Vagina (tissue), 2 donors: ENCODE measurements around the gene VAMP4. TPM values are rescaled to one million over a fixed set of nuclear protein-coding genes. Genes with fewer than 3 reads are reported as not detected.
A peak's percentile ranks its signal among the peaks of the same experiment; 100 is the strongest.

Source experiments
- DNase-seq, 2 donors: peaks; one replicate each; pipeline ENCODE4 v3.0.0-alpha.2; 2017; ENCODE audit errors: extremely low spot score in 2 of 2
- H3K27ac ChIP-seq: fragments of 200-600 bp; sonication (generic); one replicate; pipeline ENCODE4 v1.5.1; 2019
- H3K27me3 ChIP-seq: fragments of 200-600 bp; sonication (generic); one replicate; pipeline ENCODE4 v1.5.1; 2019
- H3K36me3 ChIP-seq, 2 donors: fragments of 200-600 bp; sonication (generic); one replicate each; pipeline ENCODE4 v1.5.1; 2017 to 2019
- H3K4me1 ChIP-seq: fragments of 200-600 bp; sonication (generic); one replicate; pipeline ENCODE4 v1.5.1; 2019
- H3K4me3 ChIP-seq, 2 donors: fragments of 200-600 bp; sonication (generic); 1 replicate in 1 of 2; 2 replicates in 1 of 2; pipeline ENCODE4 v1.5.1; 2016 to 2019
- H3K9me3 ChIP-seq: fragments of 200-600 bp; sonication (generic); one replicate; pipeline ENCODE4 v1.5.1; 2019
- POLR2A ChIP-seq, 2 donors: fragments of 450-650 bp; IDR thresholded peaks; one replicate each; pipeline ENCODE4 v1.6.1; 2017; ENCODE audit warnings: antibody characterized with exemption in 2 of 2, mild to moderate bottlenecking in 2 of 2, moderate library complexity in 2 of 2
- POLR2AphosphoS5 ChIP-seq, 2 donors: sonication (generic); formaldehyde crosslinking; IDR thresholded peaks; one replicate each; pipeline ENCODE4 v1.9.0; 2017; ENCODE audit warnings: antibody characterized with exemption in 2 of 2, mild to moderate bottlenecking in 2 of 2, low read depth in 1 of 2; ENCODE audit not compliant: insufficient read depth in 1 of 2
- intact Hi-C: fragments of 100-400 bp; cut with DNase I; formaldehyde crosslinking; loops from one replicate; pipeline ENCODE4 v1.15.1; 2023
- total RNA-seq: library from RNA; depleted of rRNA; stranded (reverse); fragments of >200 nt; gene quantifications from one replicate; pipeline ENCODE4 v1.2.3, GENCODE V29; 2016
- TF ChIP-seq, protein P1 (sequence below), 3 experiments: fragments of 450-650 bp in 2 of 3; fragments of 200-600 bp in 1 of 3; sonication (generic) in 1 of 3; IDR thresholded peaks; one replicate each; pipeline ENCODE4 v1.5.1; 2017 to 2019; ENCODE audit warnings: antibody characterized with exemption in 3 of 3, mild to moderate bottlenecking in 2 of 3, moderate library complexity in 2 of 3

The VAMP4 gene
- total RNA-seq, 1 donor from 2014 or later = 8.1 TPM

DNA sequence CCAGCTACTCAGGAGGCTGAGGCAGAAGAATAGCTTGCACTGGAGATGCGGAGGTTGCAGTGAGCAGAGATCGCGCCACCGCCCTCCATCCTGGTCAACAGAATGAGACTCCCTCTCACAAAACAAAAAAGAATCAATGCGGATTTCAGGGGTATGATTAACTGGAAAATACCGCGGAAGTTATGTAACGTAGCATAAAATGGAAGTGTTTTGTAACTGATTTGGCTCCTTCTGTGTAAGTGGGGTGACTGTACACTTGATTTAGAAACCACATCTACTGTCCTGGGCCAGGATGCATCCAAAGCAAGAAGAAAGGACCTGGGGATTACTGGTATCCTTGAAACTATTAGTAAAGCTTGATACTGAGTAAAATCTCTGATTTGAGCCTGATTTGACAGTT lies 3.1 kb upstream of the VAMP4 start:
- Histone ChIP-seq H3K4me1 (peaks cover 19% of the 10 kb centered on the region), H3K27ac (no peak overlapping the region), H3K4me3 (no peak overlapping the region), H3K27me3 (no peaks in the 10 kb centered on the region), H3K9me3 (no peaks in the 10 kb centered on the region), H3K36me3 (no peaks in the 10 kb centered on the region)
- DNase-seq = no peak
- intact Hi-C loops = no loop called here
- TF ChIP-seq POLR2A (IDR thresholded peaks at IDR 0.05) (no peak), POLR2AphosphoS5 (IDR thresholded peaks at IDR 0.05; ENCODE audit: insufficient read depth in 1 of 2, low read depth in 1 of 2) (no peak)
- TF ChIP-seq, protein P1, sequence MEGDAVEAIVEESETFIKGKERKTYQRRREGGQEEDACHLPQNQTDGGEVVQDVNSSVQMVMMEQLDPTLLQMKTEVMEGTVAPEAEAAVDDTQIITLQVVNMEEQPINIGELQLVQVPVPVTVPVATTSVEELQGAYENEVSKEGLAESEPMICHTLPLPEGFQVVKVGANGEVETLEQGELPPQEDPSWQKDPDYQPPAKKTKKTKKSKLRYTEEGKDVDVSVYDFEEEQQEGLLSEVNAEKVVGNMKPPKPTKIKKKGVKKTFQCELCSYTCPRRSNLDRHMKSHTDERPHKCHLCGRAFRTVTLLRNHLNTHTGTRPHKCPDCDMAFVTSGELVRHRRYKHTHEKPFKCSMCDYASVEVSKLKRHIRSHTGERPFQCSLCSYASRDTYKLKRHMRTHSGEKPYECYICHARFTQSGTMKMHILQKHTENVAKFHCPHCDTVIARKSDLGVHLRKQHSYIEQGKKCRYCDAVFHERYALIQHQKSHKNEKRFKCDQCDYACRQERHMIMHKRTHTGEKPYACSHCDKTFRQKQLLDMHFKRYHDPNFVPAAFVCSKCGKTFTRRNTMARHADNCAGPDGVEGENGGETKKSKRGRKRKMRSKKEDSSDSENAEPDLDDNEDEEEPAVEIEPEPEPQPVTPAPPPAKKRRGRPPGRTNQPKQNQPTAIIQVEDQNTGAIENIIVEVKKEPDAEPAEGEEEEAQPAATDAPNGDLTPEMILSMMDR (IDR thresholded peaks at IDR 0.05) = no peak

DNA sequence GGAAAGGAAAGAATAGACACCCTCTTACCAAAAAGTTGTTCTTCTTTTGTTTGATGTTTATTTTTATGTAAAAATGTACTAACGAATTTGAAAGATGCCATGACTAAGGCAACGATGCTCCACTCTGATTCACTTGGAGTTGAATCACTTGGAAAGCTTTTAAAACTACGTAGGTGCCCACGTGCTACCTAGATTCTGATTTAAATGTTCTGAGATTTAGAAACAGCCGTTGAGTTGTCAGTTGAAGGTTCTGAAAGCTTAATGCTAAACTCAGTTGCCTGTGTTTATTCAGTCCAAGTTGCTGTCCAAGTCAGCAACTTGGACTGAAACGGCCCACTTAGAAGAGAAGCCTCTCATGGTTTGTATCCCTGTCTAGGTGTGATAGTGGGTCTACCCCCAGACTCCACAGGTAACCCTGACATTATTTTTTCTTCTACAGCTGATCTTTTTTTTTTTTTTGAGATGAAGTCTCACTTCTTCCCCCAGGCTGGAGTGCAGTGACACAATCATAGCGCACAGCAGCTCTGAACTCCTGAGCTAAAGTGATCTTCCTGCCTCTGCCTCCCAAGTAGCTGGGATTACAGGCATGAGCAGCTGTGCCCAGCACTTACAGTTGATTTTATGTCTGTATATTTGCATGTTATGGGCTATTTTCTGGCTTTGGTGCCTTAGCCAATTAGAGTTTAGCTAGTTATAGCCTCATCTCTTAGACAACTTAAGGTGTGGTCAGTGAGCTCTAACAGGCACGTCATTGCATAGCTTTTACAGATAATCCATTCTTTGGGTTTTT lies 1.4 kb upstream of the VAMP4 start:
- peaks cover 24% of the 10 kb centered on the region for H3K4me1 ChIP-seq
- intact Hi-C loops = loop anchor here (2.0 kb wide), 1 partner anchor 38 kb away; the partner anchor contains the start of gene METTL13
- peak overlapping the region; percentile 97 for H3K27ac ChIP-seq
- H3K9me3 ChIP-seq = no peaks in the 10 kb centered on the region
- no peaks in the 10 kb centered on the region for H3K27me3 ChIP-seq
- DNase-seq = no peak
- H3K36me3 ChIP-seq = peaks cover 0 to under 1% of the 10 kb centered on the region in 2 donors
- no peak for TF ChIP-seq POLR2AphosphoS5 (IDR thresholded peaks at IDR 0.05; ENCODE audit: insufficient read depth in 1 of 2, low read depth in 1 of 2)
- peak in 1 of 2 donors; percentile 54 for TF ChIP-seq POLR2A (IDR thresholded peaks at IDR 0.05)
- H3K4me3 ChIP-seq = peak overlapping the region; percentile 71 to 98

DNA sequence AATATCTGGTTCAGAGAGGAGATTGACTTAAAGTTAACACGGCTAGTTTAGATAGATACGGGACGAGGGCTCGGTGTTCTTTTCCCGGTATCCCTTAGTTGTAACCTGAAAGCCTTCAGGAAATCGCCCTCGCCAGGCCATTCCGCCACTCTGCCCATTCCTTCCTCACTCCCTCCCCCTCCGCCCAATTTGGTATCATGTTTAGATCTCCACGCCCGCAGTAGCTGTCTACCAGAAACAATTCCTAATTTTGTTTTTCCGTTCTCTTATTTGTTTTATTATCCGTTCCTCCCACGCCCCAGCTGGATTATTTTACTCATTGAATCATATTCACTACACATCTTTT lies 685 bp upstream of the VAMP4 start:
- TF ChIP-seq, protein P1 (IDR thresholded peaks at IDR 0.05) = no peak
- TF ChIP-seq POLR2A (IDR thresholded peaks at IDR 0.05) (no peak), POLR2AphosphoS5 (IDR thresholded peaks at IDR 0.05; ENCODE audit: insufficient read depth in 1 of 2, low read depth in 1 of 2) (no peak)
- Histone ChIP-seq H3K4me1 (peaks cover 24% of the 10 kb centered on the region), H3K36me3 (peaks cover 0 to 6% of the 10 kb centered on the region in 2 donors), H3K9me3 (no peaks in the 10 kb centered on the region), H3K4me3 (peak overlapping the region; percentile 71 to 98), H3K27me3 (no peaks in the 10 kb centered on the region), H3K27ac (peak overlapping the region; percentile 97)
- intact Hi-C loops = loop anchor here (2.0 kb wide), 1 partner anchor 38 kb away; the partner anchor contains the start of gene METTL13
- DNase-seq = no peak

DNA sequence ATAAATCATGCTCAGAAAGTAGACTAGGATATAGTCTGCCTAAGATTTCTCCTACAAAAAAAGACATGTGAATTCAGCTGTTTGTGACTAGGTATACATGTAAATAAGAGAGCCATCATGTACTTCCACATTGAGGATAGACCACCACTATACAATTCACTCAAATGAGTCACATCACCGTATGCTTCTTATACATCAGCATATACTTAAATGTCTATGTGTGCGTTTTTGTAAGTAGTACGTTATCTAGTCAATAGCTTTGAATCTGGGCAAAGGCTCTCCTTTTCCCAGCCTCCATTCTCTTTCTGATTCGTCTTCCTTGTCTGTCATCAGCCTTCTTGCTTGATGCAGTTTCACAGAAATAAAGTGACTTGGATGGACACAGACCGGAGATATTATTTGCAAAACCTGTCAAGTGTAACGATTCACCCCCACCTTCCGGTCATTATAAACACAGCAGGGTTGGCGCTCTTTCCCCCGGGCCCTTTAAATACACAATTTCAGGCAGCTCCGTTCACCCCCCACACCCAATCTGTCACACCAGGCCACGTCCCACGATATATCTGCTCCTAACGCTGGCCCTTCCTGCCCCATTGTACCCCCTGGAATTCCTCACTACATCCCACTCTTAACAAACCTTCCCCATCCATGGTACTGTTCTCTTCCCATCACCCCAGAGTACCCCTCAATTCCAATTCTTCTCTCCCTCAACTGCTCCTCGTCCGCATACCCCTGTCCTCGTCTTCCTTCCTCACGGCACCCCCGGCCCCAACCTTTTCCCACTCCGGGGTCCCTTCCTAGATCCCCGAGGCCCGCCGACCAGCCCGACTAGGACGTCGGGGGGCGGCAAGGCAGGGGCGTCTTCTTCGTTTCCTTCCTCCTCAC lies 636 bp downstream of the VAMP4 start:
- Histone ChIP-seq H3K4me1 (peaks cover 24% of the 10 kb centered on the region), H3K27ac (peak overlapping the region; percentile 97), H3K4me3 (peak overlapping the region; percentile 71 to 98), H3K36me3 (peaks cover 0 to 19% of the 10 kb centered on the region in 2 donors), H3K9me3 (no peaks in the 10 kb centered on the region), H3K27me3 (no peaks in the 10 kb centered on the region)
- no peak for DNase-seq
- TF ChIP-seq POLR2AphosphoS5 (IDR thresholded peaks at IDR 0.05; ENCODE audit: insufficient read depth in 1 of 2, low read depth in 1 of 2) = no peak
- no peak for TF ChIP-seq POLR2A (IDR thresholded peaks at IDR 0.05)
- TF ChIP-seq, protein P1 (IDR thresholded peaks at IDR 0.05) = no peak
- intact Hi-C loops = no loop called here

DNA sequence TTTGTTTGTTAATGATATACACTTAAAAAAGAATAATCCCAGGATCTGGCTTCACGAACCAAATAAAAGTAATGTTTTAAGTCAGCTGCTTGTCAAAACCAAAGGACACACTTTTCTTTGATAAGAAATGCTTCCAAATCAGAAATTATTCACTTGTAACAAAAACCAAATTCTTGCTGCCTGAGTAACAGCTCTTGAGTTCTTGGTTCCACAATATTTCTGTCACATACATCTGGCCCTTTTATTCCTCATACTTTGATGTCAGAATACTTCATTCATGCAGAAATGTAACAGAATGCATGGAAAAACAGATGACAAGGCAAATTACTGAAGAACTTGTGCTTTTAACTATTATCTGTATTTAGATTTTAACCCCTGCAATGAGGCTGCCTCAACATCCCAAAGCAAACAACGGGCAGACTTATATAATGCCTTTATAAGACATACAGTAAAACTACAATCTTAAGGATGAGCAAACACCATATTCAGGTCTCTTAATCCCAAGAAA lies 1.5 kb downstream of the VAMP4 start:
- intact Hi-C loops = no loop called here
- no peak overlapping the region for H3K27ac ChIP-seq
- H3K9me3 ChIP-seq = no peaks in the 10 kb centered on the region
- H3K27me3 ChIP-seq = no peaks in the 10 kb centered on the region
- peaks cover 24% of the 10 kb centered on the region for H3K4me1 ChIP-seq
- H3K4me3 ChIP-seq = peak overlapping the region in 1 of 2 donors; percentile 71
- no peak for DNase-seq
- TF ChIP-seq POLR2AphosphoS5 (IDR thresholded peaks at IDR 0.05; ENCODE audit: insufficient read depth in 1 of 2, low read depth in 1 of 2) (no peak), POLR2A (IDR thresholded peaks at IDR 0.05) (no peak)
- TF ChIP-seq, protein P1 (IDR thresholded peaks at IDR 0.05) = no peak
- peaks cover 0 to 26% of the 10 kb centered on the region in 2 donors for H3K36me3 ChIP-seq
